Uterus (tissue), 2 donors: ENCODE results near the gene TMEM37.

Experiments
- CTCF ChIP-seq, 4 experiments: fragments of 200-600 bp in 2 of 4; fragments of 450-650 bp in 2 of 4; sonication (generic) in 2 of 4; IDR thresholded peaks; one replicate each; pipeline ENCODE4 v1.5.1; 2016 to 2019; ENCODE audit warnings: antibody characterized with exemption in 4 of 4, mild to moderate bottlenecking in 2 of 4, moderate library complexity in 1 of 4
- POLR2A ChIP-seq, 2 donors: fragments of 450-650 bp; IDR thresholded peaks; one replicate each; pipeline ENCODE4 v1.6.1; 2016; ENCODE audit warnings: antibody characterized with exemption in 2 of 2, mild to moderate bottlenecking in 1 of 2, moderate library complexity in 1 of 2

DNA sequence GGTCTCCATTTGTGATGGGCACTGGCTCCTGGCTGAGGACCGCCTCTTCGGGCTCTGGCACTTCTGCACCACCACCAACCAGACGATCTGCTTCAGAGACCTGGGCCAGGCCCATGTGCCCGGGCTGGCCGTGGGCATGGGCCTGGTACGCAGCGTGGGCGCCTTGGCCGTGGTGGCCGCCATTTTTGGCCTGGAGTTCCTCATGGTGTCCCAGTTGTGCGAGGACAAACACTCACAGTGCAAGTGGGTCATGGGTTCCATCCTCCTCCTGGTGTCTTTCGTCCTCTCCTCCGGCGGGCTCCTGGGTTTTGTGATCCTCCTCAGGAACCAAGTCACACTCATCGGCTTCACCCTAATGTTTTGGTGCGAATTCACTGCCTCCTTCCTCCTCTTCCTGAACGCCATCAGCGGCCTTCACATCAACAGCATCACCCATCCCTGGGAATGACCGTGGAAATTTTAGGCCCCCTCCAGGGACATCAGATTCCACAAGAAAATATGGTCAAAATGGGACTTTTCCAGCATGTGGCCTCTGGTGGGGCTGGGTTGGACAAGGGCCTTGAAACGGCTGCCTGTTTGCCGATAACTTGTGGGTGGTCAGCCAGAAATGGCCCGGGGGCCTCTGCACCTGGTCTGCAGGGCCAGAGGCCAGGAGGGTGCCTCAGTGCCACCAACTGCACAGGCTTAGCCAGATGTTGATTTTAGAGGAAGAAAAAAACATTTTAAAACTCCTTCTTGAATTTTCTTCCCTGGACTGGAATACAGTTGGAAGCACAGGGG lies 5.5 kb downstream of the TMEM37 start:
- TF ChIP-seq CTCF (IDR thresholded peaks at IDR 0.05) (no peak), POLR2A (IDR thresholded peaks at IDR 0.05) (no peak)
